ENCODE results near the gene RPIA. TPM values are rescaled to one million over a fixed set of nuclear protein-coding genes. Genes with fewer than 3 reads are reported as not detected.
"Not testable (repeated sequence)": the region's sequence is repeated elsewhere in the genome, so short reads cannot be mapped to it uniquely, and the experiment has no call there.

The RPIA gene
- total RNA-seq, 4 donors from 2014 or later = 6.3 to 12.2 (median 8.0) TPM

- H3K36me3 ChIP-seq; H3K27me3 ChIP-seq; DNase-seq (ENCODE audit: low spot score in 2 of 2); H3K27ac ChIP-seq; H3K9me3 ChIP-seq; H3K4me1 ChIP-seq; H3K4me3 ChIP-seq: not testable (repeated sequence)
- 76 to 80% methylated on average over 1 of the region's 1 CpG for WGBS, 2 donors
These were observed 105.0 kb downstream of the RPIA start for GRCh38 chr2:88796523-88796922.

GRCh38 chr2:88797164-88797563 lies 105.7 kb downstream of the RPIA start:
- H3K4me1 ChIP-seq; DNase-seq (ENCODE audit: low spot score in 2 of 2); H3K9me3 ChIP-seq; H3K27ac ChIP-seq; H3K4me3 ChIP-seq; H3K27me3 ChIP-seq; H3K36me3 ChIP-seq: not testable (repeated sequence)
- WGBS, 2 donors = 73 to 81% methylated on average over 1 of the region's 1 CpG

Other genes starting within 250 kb of the RPIA start
- gene FOXI3, start 239.0 kb upstream of the RPIA start, total RNA-seq = not detected
- 10 to 100 TPM; 19.8 to 29.1 (median 25.9) TPM for gene EIF2AK3, start 64.2 kb upstream of the RPIA start, total RNA-seq